Heart right ventricle (tissue), 16 donors: ENCODE results near the gene OTC. TPM values are rescaled to one million over a fixed set of nuclear protein-coding genes. Genes with fewer than 3 reads are reported as not detected.

ENCODE experiments used
- ATAC-seq, 8 donors: fragments of 200-7000 bp; cut with Tn5 transposase; one replicate each; pipeline ENCODE4 v1.9.1; 2020; ENCODE audit warnings: mild to moderate bottlenecking in 8 of 8, moderate library complexity in 8 of 8, moderate number of reproducible peaks in 1 of 8
- DNase-seq, 2 donors: peaks; one replicate each; pipeline ENCODE4 v3.0.0-alpha.2; 2020
- H3K27ac ChIP-seq, 10 donors: fragments of 200-600 bp; sonication (generic) in 2 of 10; one replicate each; pipeline versions ENCODE4 v1.5.0 to v1.8.0; 2020 to 2022; ENCODE audit warnings: mild to moderate bottlenecking in 3 of 10
- H3K27me3 ChIP-seq, 7 donors: fragments of 200-600 bp; one replicate each; pipeline ENCODE4 v1.8.0; 2021 to 2022; ENCODE audit warnings: mild to moderate bottlenecking in 2 of 7
- H3K36me3 ChIP-seq, 9 donors: fragments of 200-600 bp; sonication (generic) in 1 of 9; one replicate each; pipeline versions ENCODE4 v1.5.0 to v1.8.0; 2020 to 2022; ENCODE audit warnings: mild to moderate bottlenecking in 2 of 9
- H3K4me1 ChIP-seq, 9 donors: fragments of 200-600 bp; sonication (generic) in 1 of 9; one replicate each; pipeline versions ENCODE4 v1.5.0 to v1.8.0; 2020 to 2022; ENCODE audit warnings: mild to moderate bottlenecking in 4 of 9
- H3K4me3 ChIP-seq, 10 donors: fragments of 200-600 bp; sonication (generic) in 2 of 10; one replicate each; pipeline versions ENCODE4 v1.5.0 to v1.8.0; 2020 to 2022; ENCODE audit warnings: mild to moderate bottlenecking in 7 of 10, moderate library complexity in 2 of 10
- H3K9me3 ChIP-seq, 11 donors: fragments of 200-600 bp in 10 of 11; sonication (generic) in 2 of 11; one replicate each; pipeline versions ENCODE4 v1.5.0 to v1.8.0; 2013 to 2022; ENCODE audit warnings: mild to moderate bottlenecking in 2 of 11, control low read depth in 1 of 11, moderate library complexity in 1 of 11
- CTCF ChIP-seq, 9 donors: fragments of 200-600 bp; sonication (generic) in 2 of 9; IDR thresholded peaks; one replicate each; pipeline versions ENCODE4 v1.5.0 to v1.8.0; 2021 to 2022; ENCODE audit warnings: antibody characterized with exemption in 9 of 9, mild to moderate bottlenecking in 5 of 9, moderate library complexity in 1 of 9
- WGBS, 2 donors: extraction: QIAGEN DNeasy Blood & Tissue Kit; methylation state at CpG; one replicate each; pipeline ENCODE4 v1.1.7; 2013; ENCODE audit warnings: inconsistent platforms in 1 of 2; 5-methylcytosine and 5-hydroxymethylcytosine counted together
- intact Hi-C, 10 donors: fragments of 100-400 bp; cut with DNase I; formaldehyde crosslinking; loops; one replicate each; pipeline versions ENCODE4 v1.11.1 to v1.14.2; 2022
- long read RNA-seq, 3 donors: library from polyadenylated mRNA; unstranded; transcript quantifications; one replicate each; pipeline ENCODE4 v2.0.0, GENCODE V29; 2020 to 2021
- polyA plus RNA-seq, 2 donors: library from polyadenylated mRNA; stranded (reverse); fragments of 200-250 nt; gene quantifications; one replicate each; pipeline ENCODE4 v1.2.3, GENCODE V29; 2013
- total RNA-seq, 10 donors: library from RNA; stranded (reverse); fragmentation: NEBNext Ultra II Directional in 3 of 10; extraction: Animal tissue kit (Norgen Biotek cat#: 25700) in 3 of 10; gene quantifications; one replicate each; pipeline versions ENCODE4 v1.2.1 to v1.2.4, GENCODE V29; 2021 to 2023
- donor health status: Arrhythmogenic right ventricular cardiomyopathy.
- donor health status: ischemic (EF 13 %, LVEDD 7.1; RV severe dilation, severe dysfunction).
- donor health status: healthy with polysubstance abuse.
- donor health status: DM: no; HTN: yes; CAD: no.
- donor health status: DM: no; HTN: no; CAD: no.
- donor health status: ischemic (EF 25% LVEDD 6.9; RV normal size, moderate dysfunction).
- donor health status: ischemic (EF 25% LVEDD 5.7; RV mildly dilated, moderate dysfunction).
- donor health status: healthy.
- donor health status: DM: yes; HTN: yes; CAD: no.
- donor health status: Ischemic cardiomyopathy.
- donor health status: ischemic (EF 35%, LVEDD 5.7; RV mildly dilated, moderate dysfunction).
- donor health status: nonischemic (EF 11% LVEDD 7.7; RV severe dilation, severe dysfunction).
- donor health status: DM: yes; HTN: yes; CAD: no.
- donor health status: PGD.
- donor health status: ischemic (EF 29% LVEDD 5.4; RV normal size, mild dysfunction).
- donor health status: nonischemic (EF 23%, LVEDD 6.1; RV moderate dilation, normal function).

OTC gene
- total RNA-seq (under 1 TPM in 1 of 10 donors, not detected in 9; 0.38 TPM), polyA plus RNA-seq (under 1 TPM in 1 of 2 donors, not detected in 1; 0.20 TPM)
- long read RNA-seq, donor 1 = 0 reads
- long read RNA-seq, donor 2 = 0 reads
- long read RNA-seq, donor 3 = 0 reads

DNA sequence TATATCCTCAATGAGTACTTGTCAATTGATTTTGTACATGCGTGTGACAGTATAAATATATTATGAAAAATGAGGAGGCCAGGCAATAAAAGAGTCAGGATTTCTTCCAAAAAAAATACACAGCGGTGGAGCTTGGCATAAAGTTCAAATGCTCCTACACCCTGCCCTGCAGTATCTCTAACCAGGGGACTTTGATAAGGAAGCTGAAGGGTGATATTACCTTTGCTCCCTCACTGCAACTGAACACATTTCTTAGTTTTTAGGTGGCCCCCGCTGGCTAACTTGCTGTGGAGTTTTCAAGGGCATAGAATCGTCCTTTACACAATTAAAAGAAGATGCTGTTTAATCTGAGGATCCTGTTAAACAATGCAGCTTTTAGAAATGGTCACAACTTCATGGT is at the start of gene OTC:
Gene OTC (plus strand): TSS at position 243 of the 400 bp plus-strand sequence. CDS start 93 bp downstream, at position 336.
- Histone ChIP-seq H3K27ac (no peak within 1 kb of the TSS), H3K4me1 (peaks cover 0 to 15% (median 0%) of the 10 kb centered on the region in 9 donors), H3K27me3 (peaks cover 0 to 40% (median 0%) of the 10 kb centered on the region in 7 donors), H3K36me3 (no peaks in the 10 kb centered on the region), H3K9me3 (no peaks in the 10 kb centered on the region), H3K4me3 (no peak within 1 kb of the TSS)
- DNase-seq = no peak
- ATAC-seq = no peak
- 87 to 92% methylated on average over 4 of the region's 4 CpGs for WGBS, 2 donors
- intact Hi-C loops = no loop called here
- no peak for TF ChIP-seq CTCF (IDR thresholded peaks at IDR 0.05)

DNA sequence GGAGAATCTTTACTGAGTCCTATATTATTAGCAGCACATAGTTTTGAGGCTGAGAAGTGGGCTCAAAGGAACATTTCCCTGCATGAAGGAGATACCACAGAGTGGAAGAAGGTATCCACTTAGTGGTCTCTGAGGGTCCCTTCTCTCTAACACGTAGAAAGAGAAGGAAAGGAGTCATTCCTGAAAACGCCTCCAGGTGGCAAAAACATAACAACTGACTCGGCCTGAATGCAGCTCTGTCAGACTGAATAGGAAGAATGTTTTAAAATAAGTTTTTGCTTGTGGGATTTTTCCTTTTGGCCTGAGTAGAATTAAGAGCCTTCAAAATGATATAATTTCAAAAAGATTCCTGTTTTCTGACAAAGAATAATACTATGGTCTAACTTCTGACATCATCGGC is 48.4 kb upstream of the OTC start:
- intact Hi-C loops = no loop called here
- Histone ChIP-seq H3K4me1 (no peaks in the 10 kb centered on the region), H3K36me3 (peaks cover 0 to 18% (median 0%) of the 10 kb centered on the region in 9 donors), H3K27me3 (no peaks in the 10 kb centered on the region), H3K4me3 (no peak overlapping the region), H3K9me3 (no peaks in the 10 kb centered on the region), H3K27ac (no peak overlapping the region)
- ATAC-seq (no peak), DNase-seq (no peak)
- peak in 5 of 9 donors; percentile 14 to 29 (median 22) for TF ChIP-seq CTCF (IDR thresholded peaks at IDR 0.05)
- WGBS, 2 donors = 53 to 66% methylated on average over 4 of the region's 4 CpGs

- no peak for TF ChIP-seq CTCF (IDR thresholded peaks at IDR 0.05)
- H3K4me1 ChIP-seq = no peaks in the 10 kb centered on the region
- WGBS, 2 donors = 61 to 70% methylated on average over 3 of the region's 3 CpGs
- no peaks in the 10 kb centered on the region for H3K9me3 ChIP-seq
- ATAC-seq (peak in 2 of 8 donors; percentile 80 to 92), DNase-seq (no peak)
- H3K27ac ChIP-seq = peak overlapping the region in 1 of 10 donors; percentile 51
- H3K36me3 ChIP-seq = peaks cover 0 to 20% (median 0%) of the 10 kb centered on the region in 9 donors
- intact Hi-C loops = no loop called here
- H3K4me3 ChIP-seq = no peak overlapping the region
- H3K27me3 ChIP-seq = peaks cover 0 to 9% (median 0%) of the 10 kb centered on the region in 7 donors
Measured at GRCh38 chrX:38305971-38306370, 46.4 kb upstream of the OTC start.

GRCh38 chrX:38311743-38312142 is 40.7 kb upstream of the OTC start:
- 98% methylated on average over 2 of the region's 2 CpGs for WGBS, 2 donors
- intact Hi-C loops = no loop called here
- Histone ChIP-seq H3K27me3 (peaks cover 0 to 9% (median 0%) of the 10 kb centered on the region in 7 donors), H3K36me3 (peaks cover 0 to 48% (median 0%) of the 10 kb centered on the region in 9 donors), H3K9me3 (no peaks in the 10 kb centered on the region), H3K27ac (no peak overlapping the region), H3K4me1 (no peaks in the 10 kb centered on the region), H3K4me3 (no peak overlapping the region)
- no peak for TF ChIP-seq CTCF (IDR thresholded peaks at IDR 0.05)
- ATAC-seq (no peak), DNase-seq (no peak)
